CD4-positive, alpha-beta T cell treated with Interleukin-10 for 1 hour (primary cell): Measurements from ENCODE around the gene HS6ST1.
A peak's percentile ranks its signal among the peaks of the same experiment; 100 is the strongest.
"Not testable (repeated sequence)": the region's sequence is repeated elsewhere in the genome, so short reads cannot be mapped to it uniquely, and the experiment has no call there.

Source experiments
- DNase-seq: peaks from one replicate; pipeline ENCODE4 v3.0.0-alpha.2; 2020

Gene HS6ST1

DNA sequence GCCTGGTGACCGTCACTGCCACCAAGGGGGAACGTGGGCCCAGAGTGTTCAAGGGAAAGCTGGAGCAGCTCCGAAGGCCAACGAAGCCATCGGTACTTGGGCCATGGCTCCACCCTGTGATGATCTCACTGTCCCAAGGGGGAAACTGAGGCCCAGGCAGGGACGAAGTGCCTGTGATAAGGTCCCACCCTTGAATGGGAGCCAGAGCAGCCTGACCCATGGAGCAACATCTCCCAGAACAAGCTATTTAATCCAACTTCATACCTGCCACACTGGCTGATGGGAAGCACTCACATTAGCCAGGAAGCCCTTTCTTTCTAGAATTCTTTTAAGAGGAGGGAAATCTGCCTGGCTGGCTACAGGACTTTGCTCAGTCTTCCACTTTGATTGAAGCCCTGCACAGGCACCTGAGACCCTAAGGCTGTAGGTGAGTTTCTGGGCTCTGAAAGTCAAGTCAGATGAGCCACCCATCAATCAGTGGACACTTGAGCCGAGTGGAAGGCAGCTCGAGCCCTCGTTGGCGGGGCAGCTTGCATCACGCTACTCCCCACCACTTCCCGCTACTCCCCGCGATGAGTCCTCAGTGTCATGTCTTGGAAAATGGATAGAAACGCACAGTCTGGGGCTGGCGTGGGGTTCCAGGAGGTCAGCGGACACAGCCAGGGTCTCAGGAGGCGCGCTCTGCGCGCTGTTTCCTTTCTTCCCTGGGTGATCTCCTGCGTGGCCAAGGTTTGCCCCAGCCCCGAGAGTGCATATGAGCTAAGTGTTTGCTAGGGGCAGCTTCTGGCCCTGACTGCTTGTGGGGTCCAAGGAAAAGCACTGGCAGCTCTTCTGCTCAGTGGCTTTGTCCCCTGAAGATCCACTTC, 2.5 kb upstream of the HS6ST1 start:
- no peak for DNase-seq

DNA sequence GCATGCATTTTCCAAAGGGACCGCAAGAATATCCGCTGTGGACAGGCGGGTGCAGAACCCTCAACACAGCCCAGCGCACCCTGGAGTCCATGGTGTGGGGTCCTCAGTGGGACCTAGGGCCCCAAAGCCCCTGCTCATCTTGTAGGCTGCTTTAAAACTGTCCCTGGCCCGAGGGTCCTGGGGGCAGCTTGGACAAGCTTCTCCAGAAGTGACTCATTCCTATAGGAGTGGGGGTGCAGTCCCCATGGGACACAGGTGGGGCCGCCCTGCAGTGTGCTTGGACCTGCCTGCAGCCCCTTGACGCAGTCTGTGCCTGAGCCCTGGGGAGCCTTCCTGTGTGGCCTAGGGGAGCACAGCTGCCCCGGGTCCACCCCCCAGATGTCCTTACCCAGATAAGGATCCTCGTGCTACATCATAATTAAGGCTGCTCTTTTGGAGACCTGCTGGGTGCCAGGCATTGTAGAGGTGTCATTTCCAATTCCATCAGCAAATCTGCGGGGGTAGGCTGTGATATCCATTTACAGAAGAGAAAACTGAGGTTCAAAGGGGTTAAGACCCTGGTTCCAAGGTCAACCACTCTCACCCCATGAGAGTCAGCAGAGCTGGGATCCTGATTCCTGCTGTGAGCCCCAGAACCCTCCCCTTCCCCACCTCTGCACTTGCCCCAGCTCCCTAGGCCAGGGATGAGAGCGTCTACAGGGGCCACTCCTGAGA, 1.7 kb upstream of the HS6ST1 start:
- DNase-seq, result no peak

DNA sequence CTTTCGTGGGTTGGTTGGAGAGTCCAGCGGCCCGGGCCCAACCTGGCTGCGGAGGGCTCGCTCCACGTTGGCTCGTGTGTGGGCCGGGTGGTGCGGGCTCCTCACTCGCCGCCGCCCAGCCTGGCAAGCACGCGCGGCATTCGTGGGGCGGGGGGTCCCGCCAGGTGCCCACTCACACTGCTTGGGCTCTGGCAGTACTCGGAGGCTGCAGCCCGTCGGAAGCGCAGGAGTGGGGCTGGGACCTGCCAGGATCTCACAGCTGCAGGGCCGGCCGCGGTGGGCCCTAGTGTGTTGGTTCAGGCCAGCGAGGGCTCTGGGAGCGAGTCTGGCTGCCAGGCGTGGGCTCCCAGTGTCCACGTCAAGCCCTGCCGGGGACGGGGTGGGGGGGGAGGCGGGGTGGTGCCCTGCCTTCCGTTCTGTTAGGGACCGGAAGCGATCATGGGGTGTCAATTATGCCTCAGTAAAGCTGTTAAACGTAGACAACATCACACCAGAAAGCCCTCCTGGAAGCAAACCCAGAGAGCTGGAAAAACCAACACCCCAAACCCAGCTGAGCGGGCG, 1.0 kb upstream of the HS6ST1 start:
- no peak for DNase-seq

DNA sequence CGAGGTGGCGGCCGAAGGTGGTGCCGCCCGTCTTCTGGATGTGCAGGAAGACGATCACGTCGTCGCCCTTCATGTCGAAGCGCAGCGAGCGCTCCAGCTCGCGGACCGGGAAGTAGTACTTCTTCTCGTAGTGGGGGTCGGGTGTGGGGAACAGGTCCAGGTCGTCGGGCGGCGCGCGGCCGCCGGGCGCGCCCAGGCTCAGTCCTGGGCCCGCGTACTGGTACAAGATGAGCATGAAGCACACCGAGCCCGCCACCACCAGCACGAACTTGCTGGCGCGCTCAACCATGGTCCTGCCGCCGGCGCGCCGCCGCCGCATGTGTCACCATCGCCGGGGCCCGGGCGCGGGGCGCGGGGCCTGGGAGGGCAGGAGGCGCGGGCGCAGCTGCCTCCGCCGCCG, 423 bp downstream of the HS6ST1 start:
- peak; percentile 33 for DNase-seq

DNA sequence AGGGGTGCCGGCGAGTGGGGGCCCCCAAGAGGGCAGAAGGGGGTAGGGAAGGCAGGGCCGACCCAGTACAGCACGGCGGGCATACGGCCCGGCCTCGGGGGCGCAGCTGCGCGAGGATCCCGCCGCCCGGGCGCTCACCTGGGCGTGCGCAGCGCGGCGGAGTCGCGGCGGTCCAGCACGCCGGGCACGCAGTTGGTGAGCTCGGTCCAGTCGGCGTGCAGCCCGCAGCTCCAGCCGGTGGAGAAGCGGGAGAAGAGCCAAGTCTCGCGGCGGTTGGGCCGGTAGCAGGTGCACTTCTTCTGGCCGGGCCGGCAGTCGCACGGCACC, 806 bp downstream of the HS6ST1 start:
- not testable (repeated sequence) for DNase-seq

DNA sequence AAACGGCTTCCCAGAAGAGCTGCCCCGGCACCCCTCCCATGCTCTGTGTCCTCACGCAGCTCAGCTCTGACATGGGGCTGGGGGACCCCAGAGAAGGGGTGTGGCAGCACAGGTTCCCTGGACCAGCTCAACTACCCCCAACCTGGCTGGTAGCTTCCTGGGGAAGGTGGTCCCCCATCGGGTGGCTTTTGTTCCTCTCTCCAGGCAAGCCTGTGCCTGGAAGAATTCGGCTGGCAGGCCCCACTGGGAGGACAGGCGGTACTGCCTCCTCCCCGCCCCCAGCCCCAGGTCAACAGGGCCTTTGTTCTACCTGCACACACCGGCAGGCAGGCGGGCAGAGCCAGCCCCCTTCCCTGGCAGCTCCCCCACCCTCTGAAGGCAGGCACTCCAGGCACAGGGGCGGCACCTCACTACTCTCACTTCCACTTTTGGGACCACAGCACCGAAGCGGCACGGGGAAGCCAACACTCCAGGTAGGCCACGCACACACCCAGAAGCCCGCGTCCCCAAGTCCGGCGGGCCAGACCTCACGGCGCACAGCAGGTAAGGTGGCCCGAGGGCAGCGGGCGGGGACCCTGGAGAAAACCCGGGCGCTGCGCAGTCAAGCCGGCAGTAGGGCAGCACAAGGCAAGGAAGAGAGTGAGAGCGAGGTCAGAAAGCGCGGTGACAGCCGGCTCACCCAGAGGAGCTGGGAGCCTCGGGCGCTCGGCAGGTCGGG, 1.3 kb downstream of the HS6ST1 start:
- DNase-seq, result peak; percentile 23

DNA sequence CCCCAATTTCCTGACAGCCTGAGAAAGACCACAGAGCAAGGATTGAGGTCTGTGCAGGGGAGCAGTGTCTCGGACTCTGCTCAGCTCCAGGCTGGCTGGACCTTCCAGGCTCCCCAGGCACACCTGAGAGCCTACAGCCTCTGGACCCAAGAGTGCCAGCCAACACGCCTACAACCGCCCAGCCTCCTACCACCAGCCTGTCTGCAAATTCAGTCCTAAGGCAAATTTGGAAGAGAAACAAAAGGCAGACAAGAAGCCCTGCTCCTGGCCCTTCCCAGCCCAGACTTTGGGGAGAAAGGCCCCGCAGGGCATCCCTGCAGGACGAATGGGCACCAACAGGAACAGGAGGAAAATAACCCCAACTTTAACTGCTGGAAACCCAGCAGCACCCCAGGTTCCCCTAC, 1.9 kb downstream of the HS6ST1 start:
- no peak for DNase-seq

DNA sequence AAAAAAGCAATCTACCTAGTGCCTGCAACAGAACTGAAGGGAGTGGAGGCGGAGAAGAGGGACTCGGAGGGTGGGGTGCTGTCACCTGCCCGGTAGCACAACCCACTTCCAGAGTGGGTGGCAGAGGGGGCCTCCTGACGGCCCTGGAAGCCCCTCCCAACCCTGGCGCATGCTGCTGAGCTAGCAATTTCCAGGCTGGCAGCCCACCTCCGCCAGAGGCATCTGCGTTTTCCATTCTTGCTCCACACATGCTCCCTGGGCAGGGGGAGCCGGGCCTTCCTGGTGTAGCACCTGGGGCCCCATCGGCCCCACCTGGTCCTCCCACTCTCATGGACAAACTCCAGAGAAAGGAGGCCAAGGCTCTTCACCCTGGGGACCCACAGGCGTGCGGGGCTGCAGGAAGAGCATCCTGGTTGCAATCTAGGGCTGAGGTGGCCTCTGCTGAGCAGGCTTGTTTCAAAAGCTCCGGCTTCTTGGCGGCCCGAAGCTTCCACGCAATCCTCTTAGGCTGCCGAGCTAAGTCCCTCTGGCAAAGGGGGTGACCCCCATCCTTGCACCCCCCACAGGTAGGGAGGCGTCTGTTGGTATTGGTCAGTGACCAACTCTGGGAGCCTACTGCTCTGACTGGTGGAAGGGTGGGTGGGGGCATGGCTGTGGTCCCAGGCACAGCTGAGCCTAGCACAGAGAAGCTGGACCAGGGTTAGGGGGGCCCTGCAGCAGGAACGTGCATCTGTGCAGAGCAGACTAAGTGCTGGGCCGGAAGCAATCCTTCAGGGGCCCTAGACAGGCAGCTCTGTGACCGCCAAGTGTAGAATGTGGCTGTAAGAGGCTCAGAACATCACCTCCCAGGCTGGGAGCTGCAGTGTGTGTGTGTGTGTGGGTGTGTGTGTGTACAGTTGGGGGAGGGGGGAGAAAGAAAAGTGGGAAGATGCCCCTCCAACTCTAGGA, 2.6 kb downstream of the HS6ST1 start:
- no peak for DNase-seq

DNA sequence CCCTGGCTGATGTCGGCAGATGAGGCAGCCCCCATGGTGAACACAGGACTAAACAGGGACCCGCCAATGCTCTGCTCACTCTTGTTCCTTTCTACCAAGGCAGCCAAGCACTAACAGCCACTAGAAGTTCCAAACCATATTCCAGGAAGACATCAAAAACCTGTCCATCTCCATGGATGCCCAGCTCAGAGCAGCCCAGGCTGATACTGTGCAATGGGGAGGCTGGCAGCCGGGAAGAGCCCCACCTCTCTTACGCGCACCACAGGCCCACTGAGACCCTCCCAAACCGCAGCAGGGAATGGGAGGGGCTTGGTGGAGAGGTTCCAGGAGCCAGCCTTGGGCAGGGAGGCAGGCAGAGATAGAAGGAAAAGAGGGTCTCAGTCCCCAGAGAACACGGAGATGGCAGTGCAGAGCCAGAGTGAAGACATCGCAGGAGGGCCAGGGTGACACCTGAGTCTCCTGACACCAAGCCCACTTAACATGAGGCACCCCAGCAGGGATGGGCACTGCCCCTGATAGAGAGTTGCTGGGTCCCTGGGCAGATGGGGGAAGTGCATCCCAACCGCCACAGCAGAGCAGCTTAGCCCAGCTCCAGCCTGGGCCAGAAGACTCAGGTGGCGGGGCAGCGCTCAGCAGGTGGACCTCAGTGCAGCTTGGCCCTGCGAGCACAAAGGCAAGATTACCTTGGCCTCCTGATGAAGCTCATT, 3.4 kb downstream of the HS6ST1 start:
- DNase-seq, result no peak

DNA sequence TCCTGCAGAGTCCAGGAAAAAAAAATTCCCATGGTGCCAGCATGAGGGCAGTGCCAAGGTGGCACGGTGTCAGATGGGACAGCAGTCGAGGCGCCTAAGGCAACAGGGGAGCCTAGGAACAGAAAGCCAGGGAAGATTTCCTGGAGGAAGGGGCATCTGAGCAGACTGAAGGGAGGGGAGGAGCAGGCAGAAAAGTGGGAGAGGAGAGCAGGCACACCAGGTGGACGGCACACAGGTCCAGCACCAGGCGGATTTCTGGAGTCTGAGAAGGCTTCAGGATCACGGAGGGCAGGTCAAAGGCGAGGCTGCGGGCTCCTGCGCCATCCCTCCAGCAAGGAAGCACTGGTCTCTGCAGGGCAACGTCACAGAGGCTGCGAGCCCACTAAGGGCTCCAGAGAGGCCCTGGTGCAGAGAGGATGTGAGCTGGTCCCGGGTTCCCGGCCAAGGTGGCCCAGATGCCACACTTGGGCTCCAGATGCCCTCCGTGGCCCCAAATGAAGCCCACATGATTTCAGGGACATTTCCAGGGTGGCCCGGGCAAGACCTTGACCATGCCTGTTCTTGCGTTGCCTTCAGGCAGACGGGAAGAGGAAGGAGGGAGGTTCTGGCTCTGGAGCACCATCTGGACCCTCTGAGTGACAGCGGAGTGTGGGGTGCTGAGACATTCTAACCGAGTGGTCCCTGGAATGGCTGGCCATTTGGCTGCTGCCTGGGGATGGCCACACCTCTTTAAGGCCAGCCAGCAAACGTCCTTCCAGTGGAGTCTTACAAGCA, 4.1 kb downstream of the HS6ST1 start:
- no peak for DNase-seq

DNA sequence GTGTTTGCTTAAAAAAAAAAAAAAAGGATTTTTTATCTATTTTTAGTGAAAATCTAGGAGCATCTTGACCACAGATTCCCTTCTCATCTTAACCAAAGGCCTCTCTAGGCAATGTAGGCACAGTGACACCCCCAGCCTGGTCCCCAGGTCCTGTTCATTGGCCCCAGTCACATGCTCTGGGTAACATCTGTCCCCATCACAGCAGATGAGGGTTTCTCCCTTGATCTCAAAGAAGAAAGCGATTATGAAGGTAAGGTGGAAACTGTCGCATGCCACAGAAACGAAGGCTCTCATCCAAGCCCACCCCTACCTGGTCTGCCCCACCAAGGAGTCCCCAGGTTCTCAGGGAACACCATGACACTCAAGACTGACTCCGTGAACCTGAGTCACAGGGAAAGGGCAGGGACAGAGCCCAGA, 4.7 kb downstream of the HS6ST1 start:
- DNase-seq, result no peak

DNA sequence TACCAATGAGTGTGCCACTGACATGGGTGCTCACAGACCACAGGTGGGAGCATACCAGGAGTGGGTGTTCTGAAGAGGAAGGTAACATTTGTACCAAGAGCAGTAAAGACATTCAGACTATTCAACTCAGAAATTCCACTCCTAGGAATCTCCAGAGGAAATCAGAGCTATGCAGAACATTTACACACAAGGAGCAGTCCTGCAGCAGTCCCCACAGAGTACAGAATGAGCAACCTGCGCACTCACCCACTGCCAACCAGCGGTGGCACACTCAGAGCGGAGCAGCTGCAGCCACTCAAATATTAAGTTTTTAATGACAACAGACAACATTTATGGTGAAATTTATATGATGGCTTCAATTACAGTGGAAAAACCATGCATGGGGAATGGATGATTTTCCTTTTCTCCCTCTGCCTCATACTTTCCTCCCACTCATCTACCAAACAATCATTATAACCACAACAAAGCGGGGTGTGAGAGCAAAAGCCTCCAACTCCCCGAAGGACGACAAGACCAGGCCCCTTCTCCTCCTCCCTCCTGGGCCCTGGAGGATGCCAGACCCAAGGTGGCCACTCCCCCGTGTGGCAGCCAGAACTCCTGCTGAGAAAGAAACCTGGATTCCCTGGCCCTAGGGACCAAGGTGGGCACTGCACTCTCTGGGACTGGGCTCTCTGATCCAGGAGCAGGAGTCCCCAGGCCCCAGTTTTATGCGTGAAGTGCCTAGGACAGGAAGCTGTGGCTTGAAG, 5.4 kb downstream of the HS6ST1 start:
- no peak for DNase-seq

DNA sequence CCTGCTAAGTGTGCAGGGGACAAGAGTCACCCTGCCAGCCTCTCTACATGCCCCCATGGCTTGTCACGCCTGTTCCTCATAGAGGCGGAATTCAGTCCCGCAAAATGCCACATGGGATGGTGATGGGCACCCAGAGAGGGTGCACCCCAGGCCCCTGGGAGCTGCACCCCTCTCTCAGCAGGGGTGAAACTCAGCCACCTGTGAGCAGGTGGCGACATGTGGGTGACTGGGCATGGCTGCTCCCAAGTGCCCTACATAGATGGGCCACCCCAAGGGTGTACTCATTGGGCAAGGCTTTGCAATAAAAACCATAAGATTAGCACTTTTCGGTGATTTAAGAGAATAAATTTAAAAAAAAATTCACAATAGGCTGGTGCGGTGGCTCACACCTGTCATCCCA, 6.3 kb downstream of the HS6ST1 start:
- DNase-seq, result no peak

DNA sequence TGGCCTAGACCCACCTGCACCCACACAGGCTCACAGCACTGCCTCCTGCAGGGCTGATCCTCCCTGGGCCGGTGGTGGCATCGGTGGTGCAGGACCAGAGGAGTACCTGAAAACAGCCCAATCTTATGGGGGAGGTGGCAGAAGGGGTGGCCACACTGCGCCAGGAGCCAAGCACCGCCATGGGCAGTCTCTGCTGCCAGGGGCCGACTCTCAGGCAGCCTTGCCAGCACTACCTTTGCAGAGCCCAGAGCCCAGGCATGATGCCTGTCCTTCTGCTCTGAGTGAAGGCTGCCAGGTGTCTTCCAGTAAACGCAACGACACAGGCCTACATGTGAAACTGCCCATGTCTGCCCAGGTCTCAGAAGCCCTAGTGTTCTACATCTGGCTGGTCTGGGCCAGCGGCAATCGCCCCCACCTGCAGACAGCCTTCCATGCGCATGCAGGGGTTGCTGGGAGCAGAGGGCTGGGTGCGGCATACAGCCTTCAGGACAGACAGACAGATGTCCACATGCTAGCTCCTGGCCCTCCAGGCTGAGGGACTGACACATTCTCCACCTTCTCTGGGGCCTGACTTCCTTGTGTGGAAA, 6.8 kb downstream of the HS6ST1 start:
- DNase-seq, result no peak

DNA sequence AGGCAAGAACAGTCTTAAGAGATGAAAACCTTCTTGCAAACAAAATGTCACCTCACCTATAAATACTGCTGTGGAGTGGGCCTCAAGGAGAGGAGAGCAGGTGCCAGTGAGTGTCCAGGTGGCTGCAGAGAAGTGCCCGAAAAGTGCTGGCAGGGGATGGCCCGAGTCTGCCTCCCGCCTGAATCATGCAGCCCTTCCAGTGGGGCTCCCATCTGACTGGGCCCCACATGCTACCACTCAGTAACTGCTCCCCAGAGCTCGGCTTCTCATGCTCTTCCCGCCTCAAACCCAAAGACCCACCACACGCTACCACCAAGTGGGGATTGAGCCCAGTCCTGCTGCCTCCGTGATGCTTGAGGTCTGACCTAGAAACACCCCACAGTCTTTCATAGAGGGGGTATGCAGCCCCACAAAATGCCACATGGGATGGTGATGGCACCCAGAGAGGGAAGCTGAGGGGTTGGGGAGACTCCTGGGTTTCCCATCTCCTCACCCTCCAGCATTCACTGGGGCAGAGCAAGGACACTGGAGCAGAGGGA, 7.4 kb downstream of the HS6ST1 start:
- DNase-seq, result no peak

DNA sequence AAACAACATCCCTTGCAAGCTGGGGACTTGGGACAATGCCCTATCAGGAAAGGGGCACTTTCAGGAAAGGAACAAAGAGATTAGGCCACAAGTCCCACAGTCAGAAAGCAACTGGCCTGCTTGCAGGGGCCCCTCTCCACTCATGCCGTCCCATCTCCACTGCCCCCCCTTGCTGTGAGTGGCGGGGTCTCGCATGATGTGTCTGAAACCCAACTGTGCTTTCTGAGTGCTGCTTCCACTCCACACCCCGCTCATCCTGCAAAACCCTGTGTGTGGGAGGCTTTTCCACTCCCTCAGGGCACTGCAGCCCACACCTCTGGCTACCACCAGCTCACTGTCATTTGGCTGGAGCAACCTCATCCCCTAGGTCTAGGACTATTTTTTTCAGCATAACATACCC, 7.9 kb downstream of the HS6ST1 start:
- no peak for DNase-seq

DNA sequence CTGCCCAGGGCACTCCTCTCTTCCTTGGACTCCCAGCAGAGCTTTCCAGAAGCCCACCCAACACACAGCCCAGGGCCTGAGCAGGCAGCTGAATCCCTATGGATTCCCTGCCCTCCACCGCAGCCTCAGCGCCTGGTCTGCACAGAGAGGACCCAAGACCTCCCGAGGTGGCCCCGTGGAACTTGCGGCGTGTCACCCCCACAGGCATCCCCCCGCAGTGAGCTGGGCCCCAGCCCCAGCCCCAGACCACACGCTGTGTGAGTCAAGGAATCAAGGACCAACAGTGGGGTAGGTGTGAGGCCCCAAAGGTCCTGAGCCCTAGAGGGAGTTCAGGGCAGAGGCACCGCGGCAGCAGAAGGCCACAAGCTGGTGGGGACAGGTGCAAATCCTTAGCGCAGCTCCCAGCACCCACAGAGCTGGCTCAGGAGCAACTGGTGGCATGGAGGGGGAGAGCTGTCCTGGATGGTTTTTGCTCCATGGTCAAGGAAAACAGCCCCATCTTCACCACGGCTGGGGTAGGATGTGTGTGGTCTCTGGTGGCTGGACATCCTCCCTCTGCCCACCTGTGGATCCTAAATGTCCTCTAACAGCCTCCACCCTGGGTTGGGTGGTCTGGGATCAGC, 8.5 kb downstream of the HS6ST1 start:
- DNase-seq, result no peak

DNA sequence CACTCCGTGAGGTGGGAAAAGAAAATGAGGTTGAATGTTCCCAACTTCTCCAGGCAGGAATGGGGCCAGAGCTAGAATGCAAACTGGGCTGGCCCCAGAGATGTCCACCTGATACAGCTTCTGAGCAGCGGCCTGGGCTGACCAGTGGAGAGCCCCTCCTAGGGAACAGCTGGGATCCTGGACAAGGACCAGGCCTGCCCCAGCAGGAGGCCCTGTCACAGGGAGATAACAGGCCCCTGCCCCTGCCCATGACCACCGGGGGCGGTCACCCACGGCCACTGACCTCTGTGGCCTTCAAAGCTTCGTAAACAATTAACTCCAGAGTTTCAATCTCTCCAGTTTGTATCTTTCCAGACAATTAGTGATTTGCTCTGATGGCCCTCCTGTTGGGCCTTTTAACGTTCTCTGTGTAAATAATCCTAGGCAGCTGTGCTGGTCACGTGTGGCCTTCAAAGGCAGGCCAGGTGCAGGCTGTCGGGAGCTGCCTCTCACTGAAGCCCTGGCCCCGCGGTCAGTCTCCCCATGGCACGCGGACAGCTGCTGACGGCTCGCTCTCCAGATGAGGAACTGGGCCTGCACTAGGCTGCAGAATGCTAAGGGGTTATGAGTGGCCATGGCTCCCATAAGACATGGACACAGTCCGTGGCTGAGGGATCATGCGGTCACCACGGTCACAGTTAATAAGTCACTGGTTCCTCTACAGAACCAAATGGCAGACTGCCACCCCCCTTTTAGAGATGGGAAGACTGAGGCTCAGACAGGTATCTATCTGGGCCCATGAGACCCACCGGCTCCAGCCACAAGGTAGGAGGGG, 9.2 kb downstream of the HS6ST1 start:
- no peak for DNase-seq
